SK-N-MC (cell line): Measurements from ENCODE around the gene SLN.

Experiments used
- DNase-seq: peaks from one replicate; pipeline ENCODE4 v3.0.0-alpha.2; 2011; ENCODE audit warnings: low read depth, low spot score
- H3K27ac ChIP-seq: fragments of 200-600 bp; sonication (generic); 2 replicates; pipeline ENCODE4 v1.5.1; 2016; ENCODE audit warnings: mixed run types
- H3K36me3 ChIP-seq: fragments of 200-600 bp; sonication (generic); 2 replicates; pipeline ENCODE4 v1.6.1; 2017; ENCODE audit warnings: antibody characterized with exemption, low read length, mixed read lengths; ENCODE audit not compliant: insufficient read depth
- H3K4me3 ChIP-seq: fragments of 200-600 bp; sonication (generic); 2 replicates; pipeline ENCODE4 v1.5.1; 2016
- H3K9ac ChIP-seq: fragments of 200-600 bp; sonication (generic); 2 replicates; pipeline ENCODE4 v1.8.0; 2017; ENCODE audit warnings: mixed run types, mixed read lengths; ENCODE audit not compliant: insufficient read length
- H3K9me3 ChIP-seq: fragments of 200-600 bp; sonication (generic); 2 replicates; pipeline ENCODE4 v1.6.1; 2017; ENCODE audit warnings: low read depth, mild to moderate bottlenecking, antibody characterized with exemption, low read length, moderate library complexity, mixed read lengths
- EZH2 ChIP-seq: fragments of 200-600 bp; sonication (generic); IDR thresholded peaks from one replicate; pipeline ENCODE4 v1.6.1; 2017; ENCODE audit warnings: antibody characterized with exemption
- FOXP2 ChIP-seq: optimal IDR thresholded peaks from 2 replicates; pipeline ENCODE3; 2011; ENCODE audit warnings: mild to moderate bottlenecking, moderate library complexity; ENCODE audit not compliant: insufficient read depth; ENCODE audit errors: extremely low read length, control extremely low read depth
- POLR2AphosphoS5 ChIP-seq: IDR thresholded peaks from 2 replicates; pipeline ENCODE4 v1.6.1; 2012; ENCODE audit warnings: mild to moderate bottlenecking, low read depth, low read length, borderline replicate concordance

The SLN gene

DNA sequence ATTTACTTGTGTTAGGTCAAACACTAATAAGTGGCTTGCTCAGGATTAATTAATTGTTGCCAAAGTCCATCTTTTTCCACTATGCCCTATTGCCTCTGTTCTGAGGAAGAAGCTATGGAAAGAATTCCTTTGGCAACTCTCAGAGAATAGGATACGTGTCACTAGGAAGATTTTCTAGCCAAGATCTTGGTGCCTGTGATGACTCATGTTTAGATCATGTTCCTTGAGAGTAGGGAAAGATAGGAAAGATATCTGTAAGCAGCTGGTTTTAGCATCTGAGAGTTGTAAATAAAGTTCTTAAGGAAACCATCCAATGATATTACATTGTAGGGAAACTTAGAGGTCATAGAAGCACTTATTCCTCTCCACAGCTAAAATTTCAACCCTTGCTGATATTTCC lies 15.7 kb downstream of the SLN start:
- DNase-seq = no peak
- Histone ChIP-seq H3K36me3 (no peaks in the 10 kb centered on the region), H3K27ac (no peak overlapping the region), H3K4me3 (no peak overlapping the region), H3K9ac (no peak overlapping the region), H3K9me3 (peaks cover 4% of the 10 kb centered on the region; the same call in 1 of the 2 replicates)
- TF ChIP-seq POLR2AphosphoS5 (no peak), EZH2 (no peak), FOXP2 (no peak)

DNA sequence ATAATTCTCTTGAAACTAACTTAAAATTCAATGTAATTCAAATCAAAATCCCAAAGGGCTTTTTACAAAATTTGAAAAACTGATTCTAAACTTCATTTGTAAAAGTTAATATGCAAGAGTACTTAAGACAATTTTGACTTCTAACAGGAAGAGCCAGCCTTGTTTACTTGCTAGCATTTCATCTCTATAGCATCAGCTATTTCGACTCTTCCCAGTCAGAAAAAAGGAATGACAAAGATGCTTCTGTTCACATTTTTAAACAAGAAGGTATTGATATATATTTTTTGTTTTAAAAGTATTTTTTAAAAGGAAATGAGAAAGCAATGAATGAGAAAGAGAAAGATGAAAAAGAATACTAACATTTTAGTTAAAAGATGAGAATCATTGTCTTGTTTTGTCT lies 16.4 kb downstream of the SLN start:
- DNase-seq = no peak

DNA sequence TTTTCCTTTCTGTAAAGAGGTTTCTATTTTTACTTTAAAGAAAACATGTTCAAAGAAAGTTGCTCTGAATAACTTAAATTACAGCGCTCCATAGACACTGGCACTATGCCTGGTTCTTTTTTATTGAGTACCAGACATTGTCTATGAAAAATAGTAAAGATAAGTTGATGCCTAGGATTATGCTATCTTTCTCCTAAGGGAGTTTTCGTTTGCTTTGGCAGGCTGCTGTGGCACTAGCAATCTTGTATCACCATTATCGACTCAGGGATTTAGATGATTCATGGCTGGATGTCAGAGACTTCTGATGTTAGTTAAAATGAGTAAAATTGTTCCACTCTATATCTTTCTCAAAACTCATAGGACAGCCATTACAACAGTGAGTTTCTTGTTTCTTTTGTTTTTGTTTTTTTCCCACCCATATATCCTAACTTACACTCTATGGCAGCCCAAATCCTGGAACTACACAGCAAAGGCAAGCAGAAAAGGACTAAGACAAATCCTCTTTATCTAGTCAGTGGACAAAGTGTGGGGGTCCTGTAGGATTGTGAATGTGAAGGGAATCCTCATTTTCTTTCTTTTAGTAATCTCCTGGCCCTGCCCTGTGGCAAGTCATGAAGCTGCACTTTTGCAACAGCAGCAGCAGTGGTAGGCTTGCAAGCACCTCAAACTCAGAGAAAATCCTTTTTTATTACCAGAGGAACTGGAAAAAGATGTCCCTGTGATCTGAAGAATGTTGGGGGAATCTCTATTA lies 20.7 kb downstream of the SLN start:
- H3K4me3 ChIP-seq = no peak overlapping the region
- TF ChIP-seq POLR2AphosphoS5 (no peak), FOXP2 (no peak), EZH2 (no peak)
- peaks cover 4% of the 10 kb centered on the region; the same call in 1 of the 2 replicates for H3K9me3 ChIP-seq
- H3K27ac ChIP-seq = no peak overlapping the region
- H3K9ac ChIP-seq = no peak overlapping the region
- no peaks in the 10 kb centered on the region for H3K36me3 ChIP-seq
- DNase-seq = no peak

More for the DNA sequence above, 16.4 kb downstream of the SLN start:
- no peaks in the 10 kb centered on the region for H3K36me3 ChIP-seq
- H3K9ac ChIP-seq = no peak overlapping the region
- TF ChIP-seq FOXP2 = no peak
- no peak for TF ChIP-seq EZH2
- no peak for TF ChIP-seq POLR2AphosphoS5
- no peak overlapping the region for H3K27ac ChIP-seq
- H3K9me3 ChIP-seq = peaks cover 4% of the 10 kb centered on the region; the same call in 1 of the 2 replicates
- H3K4me3 ChIP-seq = no peak overlapping the region

DNA sequence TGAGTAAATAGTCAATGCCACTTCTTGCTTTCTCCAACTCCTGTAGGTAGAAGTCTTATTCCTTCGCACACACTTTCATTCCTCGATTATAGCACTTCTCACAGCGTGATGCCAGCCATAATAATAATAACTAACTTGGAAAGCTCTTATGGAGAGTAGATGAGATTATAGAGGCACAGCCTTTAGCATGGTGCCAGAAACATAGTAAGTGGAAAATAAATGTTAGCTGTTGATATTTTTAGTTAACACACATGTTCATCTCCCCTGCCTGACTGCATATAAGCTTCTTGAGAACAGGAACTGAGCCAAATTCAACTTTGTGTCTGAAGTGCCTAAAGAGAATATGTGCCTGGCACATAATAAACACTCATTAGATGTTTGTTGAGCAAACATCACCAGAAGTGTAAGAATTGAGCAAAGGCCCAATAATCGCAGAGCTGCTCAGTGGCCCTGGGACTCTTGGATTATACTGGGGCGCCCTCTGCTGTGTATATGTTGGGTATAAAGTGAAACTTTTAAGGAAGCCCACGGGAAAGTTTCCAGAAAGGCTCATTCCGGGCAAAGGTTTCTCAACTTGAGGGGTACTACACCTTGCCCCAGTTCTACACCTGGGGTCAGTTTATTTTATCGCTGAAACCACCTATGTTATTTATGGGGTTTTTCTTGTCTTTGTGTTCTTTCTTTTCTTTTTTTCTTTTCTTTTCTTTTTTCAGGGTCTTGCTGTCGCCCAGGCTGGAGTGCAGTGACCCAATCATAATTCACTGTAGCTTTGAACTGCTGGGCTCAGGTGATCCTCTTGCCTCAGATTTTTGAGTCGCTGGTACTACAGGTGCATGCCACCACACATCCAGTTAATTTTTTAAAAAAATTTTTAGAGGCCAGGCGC lies 22.3 kb downstream of the SLN start:
- H3K9me3 ChIP-seq = peaks cover 4% of the 10 kb centered on the region; the same call in 1 of the 2 replicates
- H3K4me3 ChIP-seq = no peak overlapping the region
- H3K27ac ChIP-seq = peak overlapping the region; percentile 35; the same call in 1 of the 2 replicates
- H3K36me3 ChIP-seq = no peaks in the 10 kb centered on the region
- H3K9ac ChIP-seq = no peak overlapping the region
- peak; percentile 22 for DNase-seq
- TF ChIP-seq EZH2 = no peak
- TF ChIP-seq POLR2AphosphoS5 = no peak
- TF ChIP-seq FOXP2 = no peak

DNA sequence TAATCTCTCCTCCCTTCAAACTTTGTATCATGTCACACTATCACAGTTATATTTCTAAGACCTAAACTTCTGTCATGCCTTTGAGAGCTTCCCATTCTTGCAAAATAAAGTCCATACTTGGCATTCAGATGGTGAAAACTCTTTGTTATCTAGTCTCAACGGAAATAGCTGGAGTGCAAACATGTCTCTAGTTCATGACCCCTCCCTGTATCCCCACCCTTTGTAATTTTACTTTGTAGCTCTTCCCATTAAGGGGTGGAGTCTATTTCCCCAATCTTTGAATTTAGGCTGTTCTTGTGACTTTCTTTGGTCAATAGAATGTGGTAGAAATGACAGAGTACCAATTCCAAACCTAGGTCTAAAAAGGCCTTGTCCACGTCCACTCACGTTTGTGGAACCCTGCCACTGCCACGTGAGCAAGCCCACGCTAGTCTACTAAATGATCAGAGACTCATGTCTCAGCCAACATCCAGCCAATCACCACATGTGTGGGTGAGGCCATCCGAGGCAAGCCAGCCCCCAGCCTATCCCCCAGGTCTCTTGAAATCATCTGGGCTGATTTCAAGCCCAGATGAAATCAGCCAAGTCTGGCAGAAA lies 23.4 kb downstream of the SLN start:
- no peak for DNase-seq
- TF ChIP-seq FOXP2 (no peak), POLR2AphosphoS5 (no peak), EZH2 (no peak)
- no peak overlapping the region for H3K4me3 ChIP-seq
- H3K36me3 ChIP-seq = no peaks in the 10 kb centered on the region
- no peak overlapping the region for H3K27ac ChIP-seq
- no peak overlapping the region for H3K9ac ChIP-seq
- H3K9me3 ChIP-seq = peaks cover 2% of the 10 kb centered on the region; the same call in 1 of the 2 replicates

DNA sequence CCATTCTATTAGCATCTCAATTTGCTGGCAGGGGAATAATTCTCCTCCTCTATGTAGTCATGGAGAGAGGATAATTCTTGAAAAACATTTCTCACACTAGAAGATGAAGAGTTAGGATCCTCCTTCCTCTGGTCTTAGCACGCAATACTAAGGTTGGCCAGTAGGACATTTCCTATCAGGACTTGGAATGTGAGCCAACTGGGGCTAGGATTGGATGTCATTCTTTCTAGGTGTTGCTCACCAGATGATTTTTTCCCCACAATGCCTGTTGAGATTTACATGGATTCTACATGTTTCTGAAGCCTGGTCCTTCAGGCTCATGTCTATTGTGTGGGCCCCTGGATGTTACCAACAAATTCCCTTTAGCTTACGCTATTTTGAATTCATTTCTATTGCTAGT lies 28.0 kb downstream of the SLN start:
- Histone ChIP-seq H3K36me3 (no peaks in the 10 kb centered on the region), H3K27ac (no peak overlapping the region), H3K4me3 (no peak overlapping the region), H3K9ac (no peak overlapping the region), H3K9me3 (no peaks in the 10 kb centered on the region)
- DNase-seq = no peak
- no peak for TF ChIP-seq FOXP2
- TF ChIP-seq POLR2AphosphoS5 = no peak
- no peak for TF ChIP-seq EZH2

DNA sequence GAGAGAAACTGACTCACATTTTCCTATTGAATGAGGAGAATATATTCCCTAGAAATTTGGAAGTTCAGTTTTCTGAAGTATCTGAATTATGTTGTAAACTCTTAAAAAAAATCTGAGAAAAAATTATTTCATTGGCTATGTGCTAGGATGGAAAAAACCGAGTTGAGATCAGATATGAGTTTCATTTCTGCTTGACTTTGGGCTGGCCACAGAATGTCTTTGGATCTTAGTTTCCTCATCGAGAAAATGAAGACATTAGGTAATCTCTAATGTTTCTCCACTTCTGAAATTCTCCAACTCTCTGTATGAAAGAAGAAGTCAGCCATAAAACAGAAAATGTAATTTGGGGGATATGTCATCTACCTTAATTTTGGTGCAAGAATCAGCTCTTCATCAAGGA lies 28.8 kb downstream of the SLN start:
- H3K9me3 ChIP-seq = no peaks in the 10 kb centered on the region
- no peak for TF ChIP-seq POLR2AphosphoS5
- no peaks in the 10 kb centered on the region for H3K36me3 ChIP-seq
- DNase-seq = no peak
- no peak overlapping the region for H3K4me3 ChIP-seq
- no peak overlapping the region for H3K27ac ChIP-seq
- H3K9ac ChIP-seq = no peak overlapping the region

DNA sequence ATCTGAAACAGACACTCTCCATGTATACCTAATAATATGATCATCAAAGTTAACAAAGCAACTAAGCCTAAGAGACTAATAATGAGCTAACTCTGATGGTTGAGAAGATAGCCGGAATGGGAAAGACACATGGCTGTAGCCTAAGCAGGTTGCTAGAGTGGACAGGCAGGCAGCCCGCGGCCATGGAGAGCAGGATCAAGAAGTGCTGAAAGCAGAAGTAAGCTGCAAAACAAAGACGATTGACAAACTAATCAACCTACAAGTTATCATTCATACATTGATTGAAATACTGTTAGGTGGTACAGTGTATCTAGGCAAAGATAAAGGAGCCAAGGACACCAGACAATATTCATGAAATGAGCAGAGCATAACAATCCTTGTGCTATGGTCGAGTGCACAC lies 29.3 kb downstream of the SLN start:
- DNase-seq = no peak
- no peaks in the 10 kb centered on the region for H3K36me3 ChIP-seq
- no peak overlapping the region for H3K4me3 ChIP-seq
- no peaks in the 10 kb centered on the region for H3K9me3 ChIP-seq
- TF ChIP-seq POLR2AphosphoS5 (no peak), EZH2 (no peak), FOXP2 (no peak)
- H3K9ac ChIP-seq = no peak overlapping the region
- H3K27ac ChIP-seq = no peak overlapping the region
